ENCODE measurements around the gene SLC2A5.

- TF ChIP-seq CTCF (conservative IDR thresholded peaks at IDR 0.05; ENCODE audit: low read depth, low read length) = no peak
- TF ChIP-seq SMC3 (IDR thresholded peaks at IDR 0.05; ENCODE audit: low read depth, low read length) = no peak
Measured at GRCh38 chr1:9006956-9007615, 62.3 kb downstream of the SLC2A5 start.
